ENCODE results near the gene ROR2. TPM values are rescaled to one million over a fixed set of nuclear protein-coding genes. Genes with fewer than 3 reads are reported as not detected.

The ROR2 gene
- total and polyA plus RNA-seq, 2 of the 8 experiments (the other 6 are each of a cell fraction or from before 2014, with no cell fraction given): 2.7 to 4.3 TPM

GRCh38 chr9:91933556-91934352 is 16.3 kb downstream of the ROR2 start (continued):
- no peak for TF ChIP-seq CTCF (IDR thresholded peaks at IDR 0.05; ENCODE audit: control extremely low read depth in 1 of 3, insufficient read depth in 1 of 3, low read depth in 1 of 3, low read length in 3 of 3)
- no peak for TF ChIP-seq BCL11A (IDR thresholded peaks at IDR 0.05; ENCODE audit: low read depth in 2 of 2, low read length in 2 of 2)
- no peak for TF ChIP-seq GABPA (IDR thresholded peaks at IDR 0.05; ENCODE audit: borderline replicate concordance, insufficient read depth, low read length)
- no peak for TF ChIP-seq KDM1A (IDR thresholded peaks at IDR 0.05; ENCODE audit: borderline replicate concordance, low read length)
- no peak for TF ChIP-seq KDM5A (IDR thresholded peaks at IDR 0.05; ENCODE audit: low read length)
- no peak for TF ChIP-seq RFX5 (IDR thresholded peaks at IDR 0.05; ENCODE audit: borderline replicate concordance, low read depth, low read length)
- no peak for TF ChIP-seq SIRT6 (IDR thresholded peaks at IDR 0.05; ENCODE audit: low read length)
- TF ChIP-seq TBP (IDR thresholded peaks at IDR 0.05; ENCODE audit: low read depth, low read length): no peak

Measured in H1 (cell line).